Activated naive CD8-positive, alpha-beta T cell treated with anti-CD3 and anti-CD28 coated beads for 36 hours (primary cell): ENCODE data around the gene PTPRH. TPM values are rescaled to one million over a fixed set of nuclear protein-coding genes. Genes with fewer than 3 reads are reported as not detected.

Source experiments
- DNase-seq: peaks from one replicate; pipeline ENCODE4 v3.0.0; 2021
- H3K27ac Mint-ChIP-seq: one replicate; pipeline ENCODE4 v1.8.0; 2022; ENCODE audit warnings: mild to moderate bottlenecking, moderate library complexity, mixed read lengths
- H3K27me3 Mint-ChIP-seq: one replicate; pipeline ENCODE4 v1.8.0; 2022; ENCODE audit warnings: mild to moderate bottlenecking, mixed read lengths
- H3K36me3 Mint-ChIP-seq: one replicate; pipeline ENCODE4 v1.8.0; 2021; ENCODE audit warnings: mild to moderate bottlenecking, mixed read lengths
- H3K4me1 Mint-ChIP-seq: one replicate; pipeline ENCODE4 v1.8.0; 2021; ENCODE audit warnings: mixed read lengths
- H3K4me3 Mint-ChIP-seq: one replicate; pipeline ENCODE4 v1.8.0; 2022; ENCODE audit warnings: mild to moderate bottlenecking, moderate library complexity, mixed read lengths
- H3K9me3 Mint-ChIP-seq: one replicate; pipeline ENCODE4 v1.8.0; 2022; ENCODE audit warnings: mixed read lengths
- total RNA-seq, 2 experiments: library from RNA; stranded (reverse); gene quantifications; one replicate each; pipeline ENCODE4 v1.2.3, GENCODE V29; 2021

The PTPRH gene, protein sequence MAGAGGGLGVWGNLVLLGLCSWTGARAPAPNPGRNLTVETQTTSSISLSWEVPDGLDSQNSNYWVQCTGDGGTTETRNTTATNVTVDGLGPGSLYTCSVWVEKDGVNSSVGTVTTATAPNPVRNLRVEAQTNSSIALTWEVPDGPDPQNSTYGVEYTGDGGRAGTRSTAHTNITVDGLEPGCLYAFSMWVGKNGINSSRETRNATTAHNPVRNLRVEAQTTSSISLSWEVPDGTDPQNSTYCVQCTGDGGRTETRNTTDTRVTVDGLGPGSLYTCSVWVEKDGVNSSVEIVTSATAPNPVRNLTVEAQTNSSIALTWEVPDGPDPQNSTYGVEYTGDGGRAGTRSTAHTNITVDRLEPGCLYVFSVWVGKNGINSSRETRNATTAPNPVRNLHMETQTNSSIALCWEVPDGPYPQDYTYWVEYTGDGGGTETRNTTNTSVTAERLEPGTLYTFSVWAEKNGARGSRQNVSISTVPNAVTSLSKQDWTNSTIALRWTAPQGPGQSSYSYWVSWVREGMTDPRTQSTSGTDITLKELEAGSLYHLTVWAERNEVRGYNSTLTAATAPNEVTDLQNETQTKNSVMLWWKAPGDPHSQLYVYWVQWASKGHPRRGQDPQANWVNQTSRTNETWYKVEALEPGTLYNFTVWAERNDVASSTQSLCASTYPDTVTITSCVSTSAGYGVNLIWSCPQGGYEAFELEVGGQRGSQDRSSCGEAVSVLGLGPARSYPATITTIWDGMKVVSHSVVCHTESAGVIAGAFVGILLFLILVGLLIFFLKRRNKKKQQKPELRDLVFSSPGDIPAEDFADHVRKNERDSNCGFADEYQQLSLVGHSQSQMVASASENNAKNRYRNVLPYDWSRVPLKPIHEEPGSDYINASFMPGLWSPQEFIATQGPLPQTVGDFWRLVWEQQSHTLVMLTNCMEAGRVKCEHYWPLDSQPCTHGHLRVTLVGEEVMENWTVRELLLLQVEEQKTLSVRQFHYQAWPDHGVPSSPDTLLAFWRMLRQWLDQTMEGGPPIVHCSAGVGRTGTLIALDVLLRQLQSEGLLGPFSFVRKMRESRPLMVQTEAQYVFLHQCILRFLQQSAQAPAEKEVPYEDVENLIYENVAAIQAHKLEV
- total RNA-seq: not detected

- Mint-ChIP-seq H3K4me3 (no peak within 1 kb of the TSS), H3K27ac (no peak within 1 kb of the TSS), H3K9me3 (peaks cover 13% of the 10 kb centered on the region), H3K4me1 (peaks cover 2% of the 10 kb centered on the region), H3K27me3 (peaks cover 68% of the 10 kb centered on the region), H3K36me3 (peaks cover 3% of the 10 kb centered on the region)
- DNase-seq: no peak
Measured at GRCh38 chr19:55208880-55209692, at the start of gene PTPRH. Gene PTPRH, minus strand, starts transcription at chr19:55209501. Its CDS starts 68 bp downstream, at chr19:55209433.

GRCh38 chr19:55258476-55258827 lies 49.2 kb upstream of the PTPRH start:
- DNase-seq: peak; percentile 61

GRCh38 chr19:55257461-55258420 lies 48.4 kb upstream of the PTPRH start:
- Mint-ChIP-seq H3K27ac (peak overlapping the region; percentile 98), H3K4me3 (peak overlapping the region; percentile 100), H3K27me3 (no peaks in the 10 kb centered on the region), H3K36me3 (peaks cover 56% of the 10 kb centered on the region), H3K9me3 (no peaks in the 10 kb centered on the region), H3K4me1 (peaks cover 41% of the 10 kb centered on the region)
- peak; percentile 26 for DNase-seq

More at GRCh38 chr19:55258476-55258827, 49.2 kb upstream of the PTPRH start:
- H3K4me3 Mint-ChIP-seq: peak overlapping the region; percentile 89
- no peaks in the 10 kb centered on the region for H3K9me3 Mint-ChIP-seq
- H3K27me3 Mint-ChIP-seq: no peaks in the 10 kb centered on the region
- H3K27ac Mint-ChIP-seq: peak overlapping the region; percentile 97
- peaks cover 54% of the 10 kb centered on the region for H3K36me3 Mint-ChIP-seq
- peaks cover 34% of the 10 kb centered on the region for H3K4me1 Mint-ChIP-seq

GRCh38 chr19:55256562-55257460 lies 47.5 kb upstream of the PTPRH start:
- Mint-ChIP-seq H3K36me3 (peaks cover 53% of the 10 kb centered on the region), H3K4me1 (peaks cover 46% of the 10 kb centered on the region), H3K27me3 (no peaks in the 10 kb centered on the region), H3K4me3 (peak overlapping the region; percentile 100), H3K27ac (peak overlapping the region; percentile 98), H3K9me3 (no peaks in the 10 kb centered on the region)
- peak; percentile 18 for DNase-seq

- DNase-seq: peak; percentile 73
- peaks cover 56% of the 10 kb centered on the region for H3K4me1 Mint-ChIP-seq
- H3K27ac Mint-ChIP-seq: peak overlapping the region; percentile 98
- no peaks in the 10 kb centered on the region for H3K9me3 Mint-ChIP-seq
- no peaks in the 10 kb centered on the region for H3K27me3 Mint-ChIP-seq
- peak overlapping the region; percentile 100 for H3K4me3 Mint-ChIP-seq
- H3K36me3 Mint-ChIP-seq: peaks cover 56% of the 10 kb centered on the region
Measured at GRCh38 chr19:55255618-55256423, 46.5 kb upstream of the PTPRH start.

- Mint-ChIP-seq H3K4me1 (peaks cover 56% of the 10 kb centered on the region), H3K36me3 (peaks cover 59% of the 10 kb centered on the region), H3K4me3 (peak overlapping the region; percentile 100), H3K9me3 (no peaks in the 10 kb centered on the region), H3K27me3 (no peaks in the 10 kb centered on the region), H3K27ac (peak overlapping the region; percentile 98)
- DNase-seq: no peak
Measured at GRCh38 chr19:55254625-55254977, 45.3 kb upstream of the PTPRH start.

GRCh38 chr19:55253842-55254624 lies 44.7 kb upstream of the PTPRH start:
- Mint-ChIP-seq H3K27me3 (no peaks in the 10 kb centered on the region), H3K4me1 (peaks cover 55% of the 10 kb centered on the region), H3K4me3 (peak overlapping the region; percentile 100), H3K27ac (peak overlapping the region; percentile 98), H3K36me3 (peaks cover 59% of the 10 kb centered on the region), H3K9me3 (no peaks in the 10 kb centered on the region)
- DNase-seq: peak; percentile 55

DNA sequence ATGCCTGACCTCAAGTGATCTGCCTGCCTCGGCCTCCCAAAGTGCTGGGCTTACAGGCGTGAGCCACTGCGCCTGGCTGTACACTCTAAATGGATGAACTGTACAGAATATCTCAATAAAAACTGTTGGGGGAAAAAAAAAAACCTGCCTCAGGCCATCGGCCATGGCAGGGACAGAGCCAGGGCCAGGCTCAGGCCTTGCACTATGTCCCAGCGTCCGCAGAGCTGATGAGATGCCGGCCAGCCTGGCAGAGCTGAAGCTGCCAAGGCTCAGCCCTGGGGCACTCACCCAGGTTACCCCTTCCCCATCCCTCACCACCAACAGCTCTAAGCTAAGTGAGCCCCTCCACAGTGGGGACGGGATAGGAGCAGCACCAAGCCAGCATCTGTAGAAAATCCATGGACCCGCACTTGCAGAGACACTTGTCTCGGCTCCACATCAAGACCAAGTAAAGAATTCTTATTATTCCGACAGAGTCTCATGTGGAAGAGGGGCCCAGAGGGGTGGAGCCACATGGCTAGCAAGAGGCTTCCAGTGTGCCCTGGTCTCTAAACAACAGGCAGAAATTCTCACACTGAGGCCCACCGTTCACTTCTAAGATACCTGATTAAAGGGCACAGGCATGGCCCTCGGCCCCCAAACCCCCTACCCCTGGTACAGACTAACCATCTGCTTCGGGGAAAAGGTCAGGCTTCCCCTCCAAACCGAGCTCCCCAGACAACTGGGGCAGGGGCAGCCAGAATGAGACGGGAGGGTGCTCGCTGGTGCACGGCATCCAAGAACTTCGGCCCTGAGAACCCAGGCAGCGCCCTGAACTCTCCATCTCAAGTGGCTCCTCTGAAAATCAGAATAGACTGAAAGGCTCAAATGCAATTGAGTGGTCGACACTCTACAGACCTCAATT lies 43.7 kb upstream of the PTPRH start:
- H3K4me3 Mint-ChIP-seq: peak overlapping the region; percentile 100
- H3K27me3 Mint-ChIP-seq: no peaks in the 10 kb centered on the region

DNA sequence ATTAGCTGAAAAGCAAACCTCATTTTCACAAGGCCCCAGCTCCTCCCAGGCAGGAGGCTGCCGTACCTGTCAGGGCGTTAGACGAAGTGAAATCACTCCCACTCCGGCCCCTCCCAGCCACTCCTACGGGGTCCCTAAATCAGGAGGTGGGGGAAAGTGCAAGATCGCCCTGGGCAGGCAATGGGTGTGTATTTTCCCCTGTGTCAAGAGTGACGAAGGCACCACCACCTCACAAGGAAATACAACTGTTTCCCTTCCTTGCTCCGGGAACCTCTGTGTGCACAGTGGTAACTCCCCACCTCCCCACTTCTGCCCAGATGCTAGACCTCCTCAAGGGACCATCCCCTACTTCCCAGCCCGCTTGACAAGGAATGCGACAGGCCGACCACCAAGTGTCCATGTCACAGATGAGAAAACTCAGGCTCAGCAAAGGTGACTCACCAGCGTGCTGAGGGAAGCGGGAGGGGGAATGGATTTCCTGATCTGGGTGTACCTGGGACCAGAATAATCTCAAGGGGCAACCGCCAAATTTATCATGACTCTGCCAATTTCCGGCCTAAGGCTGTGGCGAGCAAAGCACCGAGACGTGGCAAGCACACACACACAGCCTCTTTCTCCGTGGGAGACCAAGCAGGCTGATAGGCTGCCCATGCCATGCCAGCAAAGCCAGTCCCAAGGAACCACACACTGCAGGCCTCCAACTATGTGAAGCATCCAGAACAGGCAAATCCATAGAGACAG lies 42.2 kb upstream of the PTPRH start:
- H3K27ac Mint-ChIP-seq: peak overlapping the region; percentile 87
- peaks cover 61% of the 10 kb centered on the region for H3K4me1 Mint-ChIP-seq
- peak; percentile 35 for DNase-seq
- H3K4me3 Mint-ChIP-seq: peak overlapping the region; percentile 73
- H3K27me3 Mint-ChIP-seq: no peaks in the 10 kb centered on the region
- H3K9me3 Mint-ChIP-seq: no peaks in the 10 kb centered on the region
- H3K36me3 Mint-ChIP-seq: peaks cover 48% of the 10 kb centered on the region

More for the DNA sequence above, 43.7 kb upstream of the PTPRH start:
- peaks cover 63% of the 10 kb centered on the region for H3K36me3 Mint-ChIP-seq
- peak overlapping the region; percentile 98 for H3K27ac Mint-ChIP-seq
- H3K9me3 Mint-ChIP-seq: no peaks in the 10 kb centered on the region
- H3K4me1 Mint-ChIP-seq: peaks cover 63% of the 10 kb centered on the region
- DNase-seq: no peak
